HT-29 (cell line): ENCODE measurements around the gene ZNF561. TPM values are rescaled to one million over a fixed set of nuclear protein-coding genes. Genes with fewer than 3 reads are reported as not detected.
"Not testable (repeated sequence)": the region's sequence is repeated elsewhere in the genome, so short reads cannot be mapped to it uniquely, and the experiment has no call there.

Experiments used
- DNase-seq: peaks from one replicate; pipeline ENCODE4 v3.0.0-alpha.2; 2015; ENCODE audit warnings: low spot score
- total RNA-seq: library from RNA; depleted of rRNA; stranded (reverse); fragments of >200 nt; shearing (Covaris generic); gene quantifications from 2 replicates; pipeline ENCODE4 v1.2.3, GENCODE V29; 2014; rRNA removed

Gene ZNF561
- total RNA-seq = 4.7 and 11.3 TPM in 2 replicates

DNA sequence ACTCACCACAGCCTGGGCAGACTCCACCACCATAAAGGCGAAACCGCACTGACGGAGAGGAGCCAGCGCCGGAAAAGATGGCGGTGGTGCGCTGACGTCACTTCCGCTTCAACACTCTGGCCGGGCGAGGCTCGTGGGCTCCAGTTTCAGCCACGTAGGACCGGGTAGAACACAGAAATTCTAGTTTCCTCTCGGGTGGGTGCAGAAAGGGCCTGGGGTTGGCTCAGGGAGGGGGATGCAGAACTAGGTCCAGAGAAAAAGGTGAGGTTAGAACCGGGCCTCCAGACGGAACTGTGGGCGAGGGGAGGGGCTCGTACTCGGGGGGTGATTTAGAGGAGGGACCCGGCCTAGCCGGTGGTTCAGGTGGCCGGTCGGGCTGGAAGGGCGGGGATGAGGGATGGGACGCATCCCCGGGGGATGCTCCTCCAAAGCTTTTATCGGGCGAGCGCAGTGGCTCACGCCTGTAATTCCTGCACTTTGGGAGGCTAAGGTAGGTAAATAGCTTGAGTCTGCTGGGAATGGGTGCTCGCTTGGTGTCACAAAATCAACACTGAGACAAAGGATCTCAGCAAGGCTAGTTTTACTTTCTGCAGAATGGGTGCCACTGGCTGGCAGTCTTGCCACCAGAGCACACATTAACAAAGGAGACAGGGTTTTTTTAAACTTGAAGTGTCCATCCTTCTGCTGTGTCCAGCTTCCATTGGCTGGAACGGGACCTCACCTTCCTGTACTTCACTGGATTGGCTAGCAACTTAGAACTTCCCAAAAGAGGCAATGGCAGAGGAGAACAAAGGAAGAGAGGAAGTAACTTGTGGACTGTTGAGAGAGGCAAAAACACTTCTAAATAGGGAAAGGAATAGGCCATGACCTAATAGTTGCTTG is at the start of gene ZNF561:
Gene ZNF561 (minus strand): TSS at position 77 of the 882 bp plus-strand sequence. CDS start 1,776 bp downstream, outside the sequence.
- DNase-seq = peak; percentile 75

DNA sequence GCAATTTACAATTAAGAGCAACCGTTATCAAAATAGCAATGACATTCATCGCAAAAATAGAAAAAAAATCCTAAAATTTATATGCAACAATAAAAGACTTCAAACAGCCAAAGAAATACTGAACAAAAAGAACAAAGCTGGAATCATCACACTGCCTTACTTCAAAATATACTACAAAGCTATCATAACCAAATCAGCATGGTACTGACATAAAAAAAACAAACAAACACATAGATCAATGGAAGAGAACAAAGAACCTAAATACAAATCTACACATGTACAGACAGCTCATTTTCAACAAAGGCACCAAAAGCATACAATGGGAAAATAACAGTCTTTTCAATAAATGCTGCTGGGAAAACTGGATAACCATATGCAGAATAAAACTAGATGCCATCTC is 47.5 kb upstream of the ZNF561 start:
- no peak for DNase-seq

DNA sequence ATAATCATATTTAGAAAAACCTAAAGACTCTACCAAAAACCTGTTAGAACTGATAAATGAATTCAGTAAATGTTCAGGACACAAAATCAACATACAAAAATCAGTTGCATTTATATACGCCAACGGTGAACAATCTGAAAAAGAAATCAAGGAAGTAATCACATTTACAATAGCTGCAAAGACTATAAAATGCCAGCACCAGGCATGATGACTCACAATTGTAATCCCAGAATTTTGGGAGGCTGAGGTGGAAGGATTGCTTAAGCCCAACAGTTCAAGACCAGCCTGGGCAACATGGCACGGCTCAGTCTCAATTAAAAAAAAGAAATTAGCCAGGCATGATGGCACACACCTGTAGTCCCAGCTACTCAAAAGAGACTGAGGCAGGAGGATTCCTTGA is 46.9 kb upstream of the ZNF561 start:
- no peak for DNase-seq

DNA sequence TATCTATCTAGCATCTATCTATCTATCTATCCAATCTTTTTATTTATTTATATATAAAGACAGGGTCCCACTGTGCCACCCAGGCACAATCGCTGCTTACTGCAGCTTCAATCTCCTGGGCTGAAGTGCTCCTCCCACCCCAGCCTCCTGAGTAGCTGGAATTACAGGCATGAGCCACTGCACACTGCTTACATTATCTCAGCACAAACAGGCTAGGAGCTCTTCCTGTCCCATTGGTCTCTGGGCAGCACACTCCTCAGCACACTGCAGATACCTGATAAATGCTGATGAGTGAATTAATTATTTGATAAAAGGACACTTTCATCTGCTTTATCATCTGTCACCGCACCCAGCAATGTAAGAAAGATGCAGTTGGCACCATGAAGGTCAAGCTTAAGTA is 37.7 kb upstream of the ZNF561 start:
- DNase-seq = no peak

DNA sequence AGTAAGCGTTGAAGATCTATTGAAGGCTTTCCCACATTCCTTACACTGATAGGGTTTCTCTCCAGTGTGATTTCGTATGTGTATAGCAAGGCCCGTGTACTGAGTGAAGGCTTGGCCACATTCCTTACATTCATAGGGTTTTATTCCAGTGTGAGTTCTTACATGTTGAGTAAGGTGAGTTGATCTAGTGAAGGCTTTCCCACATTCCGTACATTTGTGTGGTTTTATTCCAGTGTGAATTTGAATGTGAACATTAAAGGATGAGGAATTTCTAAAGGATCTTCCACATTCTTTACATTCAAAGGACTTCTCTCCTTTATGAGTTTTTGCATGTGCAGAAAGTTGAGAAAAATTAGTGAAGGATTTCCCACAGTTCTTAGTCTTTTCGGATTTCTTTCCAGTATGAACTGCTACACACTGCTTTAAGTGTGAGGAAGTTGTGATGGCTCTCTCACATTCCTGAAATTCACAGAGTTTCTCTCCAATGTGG is 32.1 kb upstream of the ZNF561 start:
- not testable (repeated sequence) for DNase-seq

DNA sequence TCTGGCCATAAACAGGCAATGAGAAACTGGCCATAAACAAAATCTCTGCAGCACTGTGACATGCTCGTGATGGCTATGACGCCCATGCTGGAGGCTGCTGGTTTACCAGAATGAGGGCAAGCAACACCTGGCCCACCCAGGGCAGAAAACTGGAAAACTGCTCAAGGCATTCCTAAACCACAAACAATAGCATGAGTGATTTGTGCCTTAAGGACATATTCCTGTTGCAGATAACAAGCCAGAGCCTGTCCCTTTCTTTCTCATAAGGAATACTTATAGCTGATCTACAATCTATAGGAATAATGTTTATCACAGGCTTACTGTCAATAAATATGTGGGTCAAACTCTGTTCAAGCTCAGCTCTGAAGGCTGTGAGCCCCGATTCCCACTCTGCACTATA is 30.4 kb upstream of the ZNF561 start:
- DNase-seq = not testable (repeated sequence)

DNA sequence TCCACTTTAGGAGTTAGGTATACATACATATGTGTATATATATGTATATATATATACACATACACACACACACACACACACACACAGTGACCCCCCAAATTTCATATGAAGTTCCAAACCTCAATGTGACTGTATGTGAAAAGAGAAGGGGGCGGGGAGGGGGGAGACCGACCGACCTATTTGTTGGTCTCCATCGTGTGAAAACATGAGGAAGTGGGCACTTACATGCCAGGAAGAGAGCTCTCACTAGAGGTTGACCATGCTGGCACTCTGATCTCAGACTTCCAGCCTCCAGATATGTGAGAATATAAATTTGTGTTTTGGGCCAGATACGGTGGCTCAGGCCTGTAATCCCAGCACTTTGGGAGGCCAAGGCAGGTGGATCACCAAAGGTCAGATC is 29.3 kb upstream of the ZNF561 start:
- no peak for DNase-seq

DNA sequence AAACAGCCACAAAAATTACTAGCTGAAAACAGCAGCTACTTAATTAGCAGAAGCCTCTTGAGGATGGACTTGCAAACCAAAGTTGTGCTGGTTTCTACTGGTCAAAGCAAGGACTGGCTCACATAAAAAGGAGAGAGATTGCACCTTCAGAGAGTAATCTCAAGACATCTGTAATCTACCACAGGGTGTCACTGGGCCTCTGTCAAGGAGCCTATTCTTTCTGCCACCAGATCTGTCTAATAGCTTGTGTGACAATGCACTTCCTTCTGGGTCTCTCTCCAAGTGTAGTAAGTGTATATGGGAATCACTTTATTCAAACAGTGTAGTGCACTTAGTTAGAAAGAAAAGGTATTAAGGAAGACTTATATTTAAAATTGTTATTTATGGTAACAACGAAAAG is 24.4 kb upstream of the ZNF561 start:
- peak; percentile 6 for DNase-seq

DNA sequence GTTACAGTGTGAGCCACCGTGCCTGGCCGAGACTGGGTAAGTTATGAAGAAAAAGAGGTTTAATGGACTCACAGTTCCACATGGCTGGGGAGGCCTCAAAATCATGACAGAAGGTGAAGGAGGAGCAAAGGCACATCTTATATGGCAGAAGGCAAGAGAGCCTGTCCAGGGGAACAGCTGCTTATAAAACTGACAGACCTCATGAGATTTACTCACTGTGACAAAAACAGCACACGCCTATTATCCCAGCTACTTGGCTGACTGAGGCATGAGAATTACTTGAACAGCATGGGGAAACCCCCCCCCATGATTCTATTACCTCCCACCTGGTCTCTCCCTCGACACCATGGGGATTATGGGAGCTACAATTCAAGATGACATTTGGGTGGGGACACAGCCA is 23.4 kb upstream of the ZNF561 start:
- no peak for DNase-seq

DNA sequence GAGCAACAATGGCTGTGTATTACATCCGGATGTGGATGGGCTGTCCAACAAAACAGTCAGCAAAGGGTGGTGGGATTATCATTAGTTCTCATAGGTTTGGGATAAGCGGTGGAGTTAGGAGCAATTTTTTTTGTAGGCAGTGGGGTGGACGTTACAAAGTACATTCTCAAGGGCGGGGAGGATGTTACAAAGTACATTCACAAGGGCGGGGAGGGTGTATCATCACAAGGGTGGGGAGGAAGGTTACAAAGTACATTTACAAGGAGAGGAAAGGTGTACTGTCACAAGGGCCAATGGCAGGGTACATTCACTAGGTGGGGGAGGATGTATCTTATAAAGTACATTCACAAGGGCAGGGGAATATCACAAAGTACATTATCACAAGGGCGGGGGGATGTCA is 20.8 kb upstream of the ZNF561 start:
- DNase-seq = no peak

DNA sequence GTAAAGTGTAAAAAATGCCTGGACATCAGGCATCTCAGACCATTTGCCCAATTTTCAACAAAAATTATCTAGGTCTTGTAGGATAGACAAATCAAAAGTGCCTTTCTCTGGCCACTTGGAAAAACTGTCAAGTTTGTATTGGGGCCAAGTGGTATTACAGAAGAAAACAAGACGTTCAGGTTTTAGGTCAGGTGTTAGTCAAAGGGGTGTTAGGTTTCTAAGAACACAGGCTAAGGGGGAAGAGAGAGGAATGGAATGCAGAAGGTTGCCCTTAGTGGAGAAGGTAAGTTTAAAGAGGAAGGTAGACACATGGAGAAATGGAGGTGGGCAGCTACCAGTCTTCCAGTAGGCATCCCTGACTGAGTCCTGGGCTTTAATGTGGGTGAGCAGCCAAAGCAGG is 19.9 kb upstream of the ZNF561 start:
- DNase-seq = no peak

DNA sequence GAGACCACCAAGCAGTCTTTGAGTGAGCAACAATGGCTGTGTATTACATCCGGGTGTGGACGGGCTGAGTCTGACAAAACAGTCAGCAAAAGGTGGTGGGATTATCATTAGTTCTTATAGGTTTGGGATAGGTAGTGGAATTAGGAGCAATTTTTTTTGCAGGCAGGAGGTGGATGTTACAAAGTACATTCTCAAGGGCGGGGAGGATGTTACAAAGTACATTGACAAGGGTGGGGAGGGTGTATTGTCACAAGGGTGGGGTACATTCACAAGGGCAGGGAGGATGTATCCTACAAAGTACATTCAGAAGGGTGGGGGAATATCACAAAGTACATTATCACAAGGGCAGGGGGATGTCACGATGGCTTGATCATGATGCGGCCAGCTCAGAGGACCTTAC is 15.0 kb upstream of the ZNF561 start:
- DNase-seq = no peak

DNA sequence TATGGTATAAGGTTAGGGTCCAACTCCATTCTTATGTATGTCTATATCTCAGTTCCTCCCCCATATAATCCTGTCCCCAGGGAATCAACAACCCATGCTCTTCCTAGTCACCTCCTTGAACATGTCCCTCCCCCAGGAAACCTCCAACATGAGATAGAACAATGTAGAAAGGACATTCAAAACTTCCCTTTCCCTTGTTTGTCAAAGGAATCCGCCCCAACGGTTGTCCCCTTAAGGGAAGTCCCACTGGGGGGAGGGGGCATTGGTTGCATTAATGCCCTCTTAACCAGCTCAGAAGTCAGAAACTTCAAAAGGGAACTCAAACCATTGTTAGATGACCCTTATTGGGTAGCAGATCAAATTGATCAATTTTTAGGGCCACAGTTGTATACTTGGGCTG is 6.8 kb upstream of the ZNF561 start:
- no peak for DNase-seq

DNA sequence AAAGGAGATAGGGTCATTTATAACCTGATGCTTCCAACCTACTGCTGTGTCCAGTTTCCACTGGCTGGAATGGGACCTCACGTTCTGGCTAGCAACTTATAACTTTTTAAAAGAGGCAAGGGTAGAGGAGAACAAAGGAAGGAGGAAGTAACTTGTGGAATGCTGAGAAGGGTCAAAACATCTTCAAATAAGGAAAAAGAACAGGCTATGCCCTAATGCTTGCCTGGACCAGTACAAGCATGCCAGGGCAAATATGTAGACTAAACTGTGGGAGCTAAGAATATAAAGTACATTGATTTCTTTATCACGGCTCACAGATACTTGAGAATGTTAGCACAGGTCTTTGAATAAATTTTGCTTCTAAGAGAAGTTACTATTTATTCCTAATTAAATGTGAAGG is 1.5 kb upstream of the ZNF561 start:
- no peak for DNase-seq

DNA sequence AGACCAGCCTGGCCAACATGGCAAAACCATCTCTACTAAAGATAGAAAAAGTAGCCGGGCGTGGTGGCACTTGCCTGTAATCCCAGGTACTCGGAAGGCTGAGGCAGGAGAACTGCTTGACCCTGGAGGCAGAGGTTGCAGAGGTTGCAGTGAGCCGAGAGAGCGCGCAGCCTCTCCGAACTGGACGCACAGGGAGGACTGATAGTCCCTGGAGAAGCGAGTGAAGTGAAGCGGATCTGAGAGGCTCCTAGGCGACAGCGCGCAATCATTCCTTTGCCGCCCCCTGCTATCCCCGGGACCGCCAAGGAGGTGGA is 233 bp downstream of the ZNF561 start:
- no peak for DNase-seq

DNA sequence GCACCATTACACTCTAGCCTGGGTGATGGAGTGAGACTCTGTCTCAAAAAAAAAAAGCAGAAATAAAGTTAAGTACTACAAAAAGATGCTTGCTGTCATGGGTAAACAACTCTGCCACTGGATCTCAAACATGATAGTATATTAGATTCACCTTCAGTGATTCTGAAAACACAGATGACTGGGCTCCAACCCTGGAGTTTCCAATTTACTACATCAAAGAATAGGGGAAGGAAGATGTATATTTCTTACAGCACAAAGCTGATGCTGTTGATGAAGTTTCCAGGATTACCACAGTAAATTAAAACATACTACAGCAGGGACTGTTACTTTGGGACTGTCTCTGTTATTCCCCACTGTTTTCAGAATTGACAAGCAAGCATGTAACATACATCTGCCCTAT is 5.2 kb downstream of the ZNF561 start:
- DNase-seq = no peak

DNA sequence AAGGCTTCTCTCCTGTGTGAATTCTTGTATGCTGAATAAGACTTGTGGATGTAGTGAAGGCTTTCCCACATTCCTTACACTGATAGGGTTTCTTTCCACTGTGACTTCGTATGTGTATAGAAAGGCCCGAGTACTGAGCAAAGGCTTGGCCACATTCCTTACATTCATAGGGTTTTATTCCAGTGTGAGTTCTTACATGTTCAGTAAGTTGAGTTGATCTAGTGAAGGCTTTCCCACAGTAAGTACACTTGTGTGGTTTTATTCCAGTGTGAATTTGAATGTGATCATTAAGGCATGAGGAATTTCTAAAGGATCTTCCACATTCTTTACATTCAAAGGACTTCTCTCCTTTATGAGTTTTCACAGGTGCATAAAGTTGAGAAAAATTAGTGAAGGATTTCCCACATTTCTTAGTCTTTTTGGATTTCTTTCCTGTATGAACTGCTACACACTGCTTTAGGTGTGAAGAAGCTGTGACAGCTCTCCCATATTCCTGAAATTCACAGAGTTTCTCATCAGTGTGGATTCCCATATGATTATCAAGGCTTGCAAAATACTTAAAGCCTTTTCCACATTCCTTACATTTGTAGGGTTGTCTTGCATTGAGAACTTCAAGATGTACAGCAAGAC is 10.4 kb downstream of the ZNF561 start:
- no peak for DNase-seq

DNA sequence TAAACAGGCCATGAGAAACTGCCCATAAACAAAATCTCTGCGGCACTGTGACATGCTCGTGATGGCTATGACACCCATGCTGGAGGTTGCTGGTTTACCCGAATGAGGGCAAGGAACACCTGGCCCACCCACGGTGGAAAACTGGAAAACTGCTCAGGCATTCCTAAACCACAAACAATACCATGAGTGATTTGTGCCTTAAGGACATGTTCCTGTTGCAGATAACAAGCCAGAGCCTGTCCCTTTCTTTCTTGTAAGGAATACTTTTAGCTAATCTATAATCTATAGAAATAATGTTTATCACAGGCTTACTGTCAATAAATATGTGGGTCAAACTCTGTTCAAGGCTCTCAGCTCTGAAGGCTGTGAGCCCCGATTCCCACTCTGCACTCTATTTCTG is 12.1 kb downstream of the ZNF561 start:
- no peak for DNase-seq

DNA sequence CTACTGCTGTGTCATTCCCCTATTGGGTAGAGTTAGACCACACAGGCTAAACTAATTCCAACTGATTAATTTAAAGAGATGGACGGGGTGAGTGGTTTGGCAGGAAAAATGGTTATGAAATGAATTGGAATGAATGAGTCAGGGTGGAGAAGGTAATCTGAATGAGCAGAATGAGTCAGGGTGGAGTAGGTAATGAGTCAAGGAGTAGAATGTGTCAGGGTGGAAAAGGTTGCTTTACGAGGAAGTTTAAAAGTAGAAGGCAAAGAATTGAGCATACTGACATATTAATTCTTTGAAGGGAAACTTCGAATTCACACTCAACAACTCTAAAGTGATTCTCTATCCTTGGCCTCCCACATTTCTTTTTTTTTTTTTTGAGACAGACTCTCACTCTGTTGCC is 24.0 kb downstream of the ZNF561 start:
- peak; percentile 47 for DNase-seq

DNA sequence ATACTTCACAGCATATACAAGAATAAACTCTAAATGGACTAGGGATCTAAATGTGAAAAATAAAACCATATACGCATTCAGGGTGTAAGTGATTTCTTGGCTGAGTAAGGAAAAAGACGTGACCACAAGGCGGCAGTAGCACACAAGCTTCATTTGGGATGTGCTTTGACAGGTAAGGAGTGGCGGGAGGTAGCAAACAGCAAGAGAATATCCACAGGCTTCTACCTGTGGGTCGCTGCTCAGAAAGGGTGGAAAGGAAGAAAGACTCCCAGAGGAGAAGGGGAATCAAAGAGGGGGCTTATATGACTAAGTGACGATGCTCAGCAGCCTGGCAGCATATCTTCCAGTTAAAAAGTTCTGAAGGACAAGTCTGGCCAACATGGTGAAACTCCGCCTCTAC is 34.3 kb downstream of the ZNF561 start:
- DNase-seq = peak; percentile 84

DNA sequence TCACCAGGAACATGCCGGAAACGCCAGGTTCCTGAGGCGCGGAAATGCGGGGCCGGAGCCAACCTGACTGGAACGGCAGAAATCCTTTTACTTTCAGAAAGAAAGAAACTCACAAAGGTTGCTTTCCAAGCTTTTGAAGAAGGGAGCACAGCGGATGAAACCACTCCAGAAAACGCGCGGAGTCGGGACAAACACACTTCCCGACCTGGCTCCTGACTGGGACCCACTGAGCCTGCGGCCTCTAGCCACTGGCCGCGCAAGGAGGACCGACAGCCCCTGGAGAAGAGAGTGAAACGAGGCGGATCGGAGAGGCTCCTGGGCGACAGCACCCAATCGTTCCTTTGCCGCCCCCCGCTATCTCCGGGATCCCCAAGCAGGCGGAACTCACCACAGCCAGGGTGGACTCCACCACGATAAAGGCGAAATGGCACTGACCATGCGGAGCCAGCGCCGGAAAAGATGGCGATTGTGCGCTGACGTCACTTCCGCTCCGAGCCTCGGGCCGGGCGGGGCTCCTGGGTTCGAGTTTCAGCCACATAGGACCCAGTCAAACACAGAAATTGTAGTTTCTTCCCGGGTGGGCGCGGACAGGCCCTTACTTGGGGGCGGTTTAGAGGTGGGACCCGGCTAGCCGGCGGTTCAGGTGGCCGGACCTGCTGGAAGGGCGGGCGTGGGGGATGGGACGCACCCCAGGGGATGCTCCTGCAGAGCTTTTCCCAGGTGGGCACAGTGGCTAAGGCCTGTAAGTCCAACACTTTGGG is 36.8 kb downstream of the ZNF561 start, which contains the start of gene ZNF121:
Gene ZNF121 (minus strand): TSS at position 432 of the 761 bp plus-strand sequence. CDS start 16,407 bp downstream, outside the sequence.
- peak; percentile 82 for DNase-seq

DNA sequence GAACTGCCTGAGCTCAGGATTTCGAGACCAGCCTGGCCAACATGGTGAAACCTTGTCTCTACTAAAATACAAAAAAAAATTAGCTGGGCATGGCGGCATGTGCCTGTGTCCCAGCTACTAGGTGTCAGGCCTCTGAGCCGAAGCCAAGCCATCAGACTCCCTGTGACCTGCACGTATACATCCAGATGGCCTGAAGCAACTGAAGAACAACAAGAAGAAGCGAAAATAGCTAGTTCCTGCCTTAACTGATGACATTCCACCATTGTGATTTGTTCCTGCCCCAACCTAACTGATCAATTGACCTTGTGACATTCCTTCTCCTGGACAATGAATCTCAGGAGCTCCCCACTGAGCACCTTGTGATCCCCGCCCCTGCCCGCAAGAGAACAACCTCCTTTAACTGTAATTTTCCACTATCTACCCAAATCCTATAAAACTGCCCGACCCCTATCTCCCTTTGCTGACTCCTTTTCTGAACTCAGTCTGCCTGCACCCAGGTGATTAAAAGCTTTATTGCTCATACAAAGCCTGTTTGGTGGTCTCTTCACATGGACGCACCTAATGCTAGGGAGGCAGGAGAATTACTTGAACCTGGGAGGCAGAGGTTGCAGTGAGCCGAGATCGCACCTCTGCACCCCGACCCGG is 38.8 kb downstream of the ZNF561 start:
- DNase-seq = not testable (repeated sequence)
